Naive thymus-derived CD4-positive, alpha-beta T cell (primary cell): ENCODE measurements around the gene BRD3OS. TPM values are rescaled to one million over a fixed set of nuclear protein-coding genes. Genes with fewer than 3 reads are reported as not detected.

Experiments used
- ATAC-seq: fragments of 150-1000 bp; cut with Tn5 transposase; 2 replicates; pipeline ENCODE4 v1.10.0; 2021; ENCODE audit warnings: mild to moderate bottlenecking, moderate library complexity
- CTCF ChIA-PET: fragments of 350-600 bp; sonication (Branson Sonifier 250); formaldehyde crosslinking; loops from one replicate; lab custom pipeline; 2021; ENCODE audit warnings: antibody characterized with exemption; lab: Charles Lee
- POLR2A ChIA-PET: fragments of 350-600 bp; sonication (Branson Sonifier 250); formaldehyde crosslinking; loops from one replicate; lab custom pipeline; 2021; ENCODE audit warnings: antibody characterized with exemption, inconsistent platforms; lab: Charles Lee
- DNase-seq, 9 donors: peaks; one replicate each; pipeline versions ENCODE4 v3.0.0 to v3.0.0-alpha.2; 2020 to 2022; ENCODE audit warnings: mixed read lengths in 1 of 9
- H3K27ac ChIP-seq: one replicate; pipeline ENCODE4 v1.7.0; 2013; ENCODE audit warnings: mild to moderate bottlenecking, low read depth, low read length, moderate library complexity
- H3K27me3 ChIP-seq, 2 donors: one replicate each; pipeline ENCODE4 v1.7.0; 2013; ENCODE audit warnings: low read length in 2 of 2, mild to moderate bottlenecking in 2 of 2, moderate library complexity in 2 of 2; ENCODE audit not compliant: control insufficient read depth in 2 of 2, insufficient read depth in 2 of 2
- H3K36me3 ChIP-seq, 3 experiments: 1 replicate in 2 of 3; 2 replicates in 1 of 3; pipeline ENCODE4 v1.7.0; 2013; ENCODE audit warnings: low read length in 3 of 3, mild to moderate bottlenecking in 3 of 3, moderate library complexity in 1 of 3; ENCODE audit not compliant: insufficient read depth in 3 of 3, control insufficient read depth in 2 of 3
- H3K4me1 ChIP-seq, 2 donors: one replicate each; pipeline ENCODE4 v1.7.0; 2013; ENCODE audit warnings: low read length in 2 of 2, mild to moderate bottlenecking in 2 of 2, moderate library complexity in 1 of 2; ENCODE audit not compliant: control insufficient read depth in 2 of 2, insufficient read depth in 2 of 2
- H3K4me3 ChIP-seq: 2 replicates; pipeline ENCODE4 v1.7.0; 2013; ENCODE audit warnings: mild to moderate bottlenecking, low read length
- H3K9me3 ChIP-seq, 3 experiments: 1 replicate in 2 of 3; 2 replicates in 1 of 3; pipeline ENCODE4 v1.7.0; 2013; ENCODE audit warnings: low read length in 3 of 3; ENCODE audit not compliant: control insufficient read depth in 2 of 3
- H3K27ac Mint-ChIP-seq, 9 donors: one replicate each; pipeline ENCODE4 v1.8.0; 2020 to 2022; ENCODE audit warnings: mixed read lengths in 9 of 9, mild to moderate bottlenecking in 8 of 9, moderate library complexity in 5 of 9, inconsistent platforms in 2 of 9
- H3K27me3 Mint-ChIP-seq, 5 donors: one replicate each; pipeline ENCODE4 v1.8.0; 2021 to 2022; ENCODE audit warnings: mixed read lengths in 5 of 5, mild to moderate bottlenecking in 1 of 5
- H3K36me3 Mint-ChIP-seq, 5 donors: one replicate each; pipeline ENCODE4 v1.8.0; 2020 to 2022; ENCODE audit warnings: mixed read lengths in 5 of 5, mild to moderate bottlenecking in 3 of 5, inconsistent platforms in 1 of 5
- H3K4me1 Mint-ChIP-seq, 7 donors: one replicate each; pipeline ENCODE4 v1.8.0; 2020 to 2022; ENCODE audit warnings: mixed read lengths in 7 of 7, mild to moderate bottlenecking in 3 of 7, inconsistent platforms in 1 of 7
- H3K4me3 Mint-ChIP-seq, 10 donors: one replicate each; pipeline ENCODE4 v1.8.0; 2020 to 2022; ENCODE audit warnings: mild to moderate bottlenecking in 10 of 10, mixed read lengths in 10 of 10, moderate library complexity in 6 of 10, inconsistent platforms in 2 of 10
- H3K9me3 Mint-ChIP-seq, 11 donors: one replicate each; pipeline ENCODE4 v1.8.0; 2020 to 2022; ENCODE audit warnings: mixed read lengths in 11 of 11, mild to moderate bottlenecking in 4 of 11, inconsistent platforms in 1 of 11, moderate library complexity in 1 of 11
- intact Hi-C, 2 donors: fragments of 100-400 bp; cut with micrococcal nuclease; formaldehyde crosslinking; loops; one replicate each; pipeline ENCODE4 v1.15.1; 2023
- polyA plus RNA-seq, 2 donors: library from polyadenylated mRNA; unstranded; fragments of 300-500 nt; fragmentation: Illumina TruSeq; gene quantifications; one replicate each; pipeline ENCODE4 v1.2.3, GENCODE V29; 2021
- total RNA-seq, 6 experiments: library from RNA in 5 of 6; stranded (reverse) in 5 of 6; gene quantifications; 1 replicate in 5 of 6; 2 replicates in 1 of 6; pipeline ENCODE4 v1.2.3 and lab custom pipeline; 2021 to 2026

The BRD3OS gene
- total and polyA plus RNA-seq, 7 experiments from 2014 or later, result 8.3 to 28.1 (median 18.4) TPM

- no peaks in the 10 kb centered on the region for H3K36me3 Mint-ChIP-seq
- H3K4me1 Mint-ChIP-seq, result no peaks in the 10 kb centered on the region
- no peak overlapping the region for H3K4me3 Mint-ChIP-seq
- no peaks in the 10 kb centered on the region for H3K27me3 Mint-ChIP-seq
- no peaks in the 10 kb centered on the region for H3K9me3 ChIP-seq
- intact Hi-C loops, result no loop called here
- H3K36me3 ChIP-seq, result no peaks in the 10 kb centered on the region
- no peaks in the 10 kb centered on the region for H3K27me3 ChIP-seq
- ATAC-seq (no peak), DNase-seq (no peak)
- no peak overlapping the region for H3K4me3 ChIP-seq
- no peaks in the 10 kb centered on the region for H3K9me3 Mint-ChIP-seq
- no peak overlapping the region for H3K27ac ChIP-seq
- ChIA-PET CTCF (no interaction called here), POLR2A (no interaction called here)
- no peak overlapping the region for H3K27ac Mint-ChIP-seq
- no peaks in the 10 kb centered on the region for H3K4me1 ChIP-seq
Observed at GRCh38 chr9:133978899-133979272, 46.4 kb upstream of the BRD3OS start.

DNA sequence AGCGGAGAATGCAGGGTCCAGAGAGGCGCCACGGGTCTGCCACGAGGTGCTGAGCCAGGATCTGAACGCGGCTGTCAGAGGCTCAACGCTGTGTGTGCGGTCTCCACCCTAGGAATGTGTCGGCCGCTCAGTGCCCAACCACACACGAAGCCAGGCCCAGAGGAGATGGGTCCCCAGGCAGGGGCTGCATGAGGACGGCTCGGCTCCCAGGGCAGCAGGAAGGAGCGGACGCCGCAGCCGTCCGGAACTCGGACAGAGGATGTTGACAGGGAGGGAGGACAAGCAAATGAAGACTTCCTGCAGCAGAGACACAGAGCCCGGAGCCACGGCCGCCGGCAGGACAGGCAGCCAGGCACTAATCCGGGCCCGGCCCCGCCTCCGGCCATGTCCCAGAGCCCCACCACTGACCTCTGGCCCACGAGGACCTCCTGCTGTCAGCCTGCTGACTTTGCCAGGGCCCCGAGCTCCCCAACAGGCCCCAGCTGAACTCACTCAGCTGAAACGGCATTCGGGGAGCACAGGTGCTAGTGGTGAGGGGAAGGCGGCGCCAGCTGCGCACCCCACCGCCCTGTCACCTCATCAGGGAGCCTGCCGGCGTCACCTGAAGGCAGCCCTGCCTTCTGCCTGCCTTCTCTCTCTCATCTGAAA, 45.9 kb upstream of the BRD3OS start:
- no peaks in the 10 kb centered on the region for H3K4me1 ChIP-seq
- DNase-seq, result no peak
- POLR2A ChIA-PET, result no interaction called here
- Mint-ChIP-seq H3K4me1 (no peaks in the 10 kb centered on the region), H3K4me3 (no peak overlapping the region), H3K9me3 (no peaks in the 10 kb centered on the region), H3K27ac (no peak overlapping the region), H3K27me3 (no peaks in the 10 kb centered on the region), H3K36me3 (no peaks in the 10 kb centered on the region)
- H3K27ac ChIP-seq, result no peak overlapping the region
- H3K27me3 ChIP-seq, result no peaks in the 10 kb centered on the region
- no peak overlapping the region for H3K4me3 ChIP-seq
- no peaks in the 10 kb centered on the region for H3K9me3 ChIP-seq
- peak; percentile 27 for ATAC-seq
- intact Hi-C loops, result no loop called here
- no peaks in the 10 kb centered on the region for H3K36me3 ChIP-seq
- CTCF ChIA-PET, result no interaction called here

DNA sequence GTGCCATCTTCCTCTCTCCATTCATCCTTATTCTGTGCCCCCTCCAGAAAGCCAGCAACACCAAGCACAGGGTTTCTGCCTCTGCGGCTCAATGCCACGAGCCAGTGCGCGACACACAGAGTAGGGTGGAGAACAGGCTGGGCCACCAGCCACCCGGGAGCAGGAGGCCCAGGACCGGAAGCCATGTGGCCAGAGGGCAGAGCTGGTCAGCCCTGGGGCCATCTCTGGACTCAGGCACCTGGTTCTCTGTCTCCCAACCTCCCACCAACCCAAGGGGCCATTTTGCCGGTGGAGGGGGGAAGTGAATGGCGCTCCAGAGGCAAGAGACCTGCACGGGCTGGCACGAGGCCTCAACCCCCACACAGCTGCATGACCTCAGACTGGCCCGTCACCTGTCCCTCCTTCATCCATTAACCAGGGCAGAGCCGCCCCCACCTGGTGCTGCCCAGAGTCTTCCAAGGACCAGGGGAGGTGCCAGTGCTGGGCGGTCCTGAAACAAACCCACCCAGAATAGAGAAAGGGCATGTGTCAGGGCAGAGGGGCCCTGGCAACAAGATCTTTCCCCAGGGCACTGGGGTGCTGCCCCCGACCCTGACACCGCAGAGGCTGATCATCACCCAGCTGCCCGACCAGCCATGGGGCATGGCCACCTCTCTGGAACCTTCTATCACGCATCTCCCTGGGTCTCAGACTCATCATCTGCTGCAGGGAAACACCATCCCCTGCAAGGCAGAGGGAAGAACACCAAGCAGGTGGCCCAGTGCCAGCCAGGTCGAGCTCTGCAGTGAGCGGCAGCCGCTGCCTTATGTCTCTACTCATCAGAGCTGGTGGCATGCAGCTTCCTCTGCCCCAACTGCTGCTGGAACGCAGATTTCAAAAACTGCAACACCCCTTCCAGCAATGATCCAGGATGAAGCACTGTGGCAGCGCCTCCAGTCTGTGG, 45.1 kb upstream of the BRD3OS start:
- Histone ChIP-seq H3K27me3 (no peaks in the 10 kb centered on the region), H3K9me3 (no peaks in the 10 kb centered on the region), H3K4me1 (no peaks in the 10 kb centered on the region), H3K27ac (no peak overlapping the region), H3K4me3 (no peak overlapping the region), H3K36me3 (no peaks in the 10 kb centered on the region)
- CTCF ChIA-PET, result no interaction called here
- no peaks in the 10 kb centered on the region for H3K36me3 Mint-ChIP-seq
- H3K4me1 Mint-ChIP-seq, result no peaks in the 10 kb centered on the region
- ATAC-seq (no peak), DNase-seq (no peak)
- H3K4me3 Mint-ChIP-seq, result no peak overlapping the region
- intact Hi-C loops, result no loop called here
- H3K27me3 Mint-ChIP-seq, result no peaks in the 10 kb centered on the region
- POLR2A ChIA-PET, result no interaction called here
- no peaks in the 10 kb centered on the region for H3K9me3 Mint-ChIP-seq
- H3K27ac Mint-ChIP-seq, result no peak overlapping the region

GRCh38 chr9:133980864-133981588, 44.3 kb upstream of the BRD3OS start:
- no peaks in the 10 kb centered on the region for H3K36me3 ChIP-seq
- H3K4me3 Mint-ChIP-seq, result no peak overlapping the region
- H3K4me1 Mint-ChIP-seq, result peaks cover 0 to 2% (median 0%) of the 10 kb centered on the region in 7 donors
- DNase-seq, result no peak
- no peak overlapping the region for H3K4me3 ChIP-seq
- H3K9me3 Mint-ChIP-seq, result no peaks in the 10 kb centered on the region
- no peaks in the 10 kb centered on the region for H3K27me3 Mint-ChIP-seq
- no peak overlapping the region for H3K27ac ChIP-seq
- no peak overlapping the region for H3K27ac Mint-ChIP-seq
- ChIA-PET CTCF (no interaction called here), POLR2A (no interaction called here)
- no peaks in the 10 kb centered on the region for H3K27me3 ChIP-seq
- intact Hi-C loops, result no loop called here
- H3K4me1 ChIP-seq, result no peaks in the 10 kb centered on the region
- H3K36me3 Mint-ChIP-seq, result no peaks in the 10 kb centered on the region
- no peaks in the 10 kb centered on the region for H3K9me3 ChIP-seq
- no peak for ATAC-seq

DNA sequence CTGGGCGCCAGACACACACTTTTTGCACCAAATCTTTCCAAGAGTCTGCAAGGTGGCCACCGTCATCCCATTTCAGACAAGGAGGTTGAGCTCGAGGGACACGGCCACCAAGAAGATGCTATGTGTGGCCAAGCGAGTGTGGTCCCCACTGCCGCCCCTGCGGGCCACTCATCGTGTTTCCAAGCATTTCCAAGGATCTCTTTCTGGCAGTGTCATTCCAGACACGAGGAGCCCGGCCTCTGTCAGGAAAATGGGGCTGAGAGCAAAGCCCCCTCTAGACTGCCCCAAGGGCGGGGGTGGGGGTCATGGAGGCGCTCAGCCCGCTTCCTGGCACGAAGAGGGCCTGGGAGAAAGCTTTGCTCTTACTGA, 43.7 kb upstream of the BRD3OS start:
- Histone ChIP-seq H3K4me1 (no peaks in the 10 kb centered on the region), H3K9me3 (no peaks in the 10 kb centered on the region), H3K27me3 (no peaks in the 10 kb centered on the region), H3K4me3 (no peak overlapping the region), H3K36me3 (no peaks in the 10 kb centered on the region), H3K27ac (no peak overlapping the region)
- Mint-ChIP-seq H3K9me3 (no peaks in the 10 kb centered on the region), H3K36me3 (no peaks in the 10 kb centered on the region), H3K27me3 (no peaks in the 10 kb centered on the region), H3K4me1 (peaks cover 0 to 2% (median 0%) of the 10 kb centered on the region in 7 donors), H3K4me3 (no peak overlapping the region), H3K27ac (no peak overlapping the region)
- CTCF ChIA-PET, result no interaction called here
- DNase-seq (no peak), ATAC-seq (no peak)
- POLR2A ChIA-PET, result no interaction called here
- intact Hi-C loops, result no loop called here

DNA sequence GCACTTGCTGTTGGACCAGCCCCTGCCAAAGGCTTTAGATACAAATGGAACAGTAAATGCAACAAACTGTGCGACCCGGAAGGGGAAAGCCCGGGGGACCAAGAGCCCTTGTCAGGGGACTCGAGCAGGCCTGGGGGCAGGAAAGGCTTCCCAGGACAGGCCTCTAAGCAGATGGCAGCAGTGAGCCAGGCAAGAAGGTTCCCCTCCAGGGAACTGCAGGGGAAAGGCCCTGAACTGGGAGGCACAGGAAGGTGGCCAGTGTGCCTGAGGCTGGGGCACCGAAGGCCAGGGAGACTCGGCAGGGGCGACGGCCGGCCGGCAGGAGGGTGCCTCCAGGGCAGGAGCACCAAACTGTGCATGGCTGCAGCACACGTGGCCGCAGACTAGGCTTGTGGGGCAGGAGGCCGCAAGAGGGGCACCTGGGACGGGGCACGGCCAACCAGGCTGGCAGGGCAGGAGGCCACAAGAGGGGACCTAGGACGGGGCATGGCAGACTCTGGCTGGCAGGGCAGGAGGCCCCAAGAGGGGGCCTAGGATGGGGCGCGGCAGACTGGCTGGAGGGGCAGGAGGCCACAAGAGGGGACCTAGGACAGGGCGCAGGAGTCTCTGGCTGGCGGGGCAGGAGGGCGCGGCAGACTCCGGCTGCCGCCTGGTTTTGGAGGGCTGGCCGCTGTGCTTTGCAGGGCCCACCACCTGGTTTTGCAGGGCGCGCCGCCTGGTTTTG, 43.2 kb upstream of the BRD3OS start:
- Mint-ChIP-seq H3K4me1 (peaks cover 0 to 3% (median 0%) of the 10 kb centered on the region in 7 donors), H3K27me3 (no peaks in the 10 kb centered on the region), H3K27ac (no peak overlapping the region), H3K36me3 (no peaks in the 10 kb centered on the region), H3K4me3 (no peak overlapping the region), H3K9me3 (no peaks in the 10 kb centered on the region)
- no peaks in the 10 kb centered on the region for H3K9me3 ChIP-seq
- ATAC-seq (no peak), DNase-seq (no peak)
- H3K27ac ChIP-seq, result no peak overlapping the region
- H3K4me1 ChIP-seq, result no peaks in the 10 kb centered on the region
- ChIA-PET CTCF (no interaction called here), POLR2A (no interaction called here)
- no peak overlapping the region for H3K4me3 ChIP-seq
- H3K27me3 ChIP-seq, result no peaks in the 10 kb centered on the region
- H3K36me3 ChIP-seq, result no peaks in the 10 kb centered on the region
- intact Hi-C loops, result no loop called here
